ENCODE measurements around the gene UBASH3A.
A peak's percentile ranks its signal among the peaks of the same experiment; 100 is the strongest.

The UBASH3A gene

GRCh38 chr21:42396799-42397745 lies 6.6 kb upstream of the UBASH3A start:
- Histone ChIP-seq H3K27ac (ENCODE audit: insufficient read depth in 1 of 2, low read depth in 1 of 2, low read length in 2 of 2, poor library complexity in 1 of 2, severe bottlenecking in 2 of 2) (no peak overlapping the region), H3K9me3 (ENCODE audit: control extremely low read depth in 1 of 5, control insufficient read depth in 4 of 5, insufficient read depth in 2 of 5, low read depth in 1 of 5, low read length in 4 of 5) (peaks cover 0 to 7% (median 0%) of the 10 kb centered on the region in 5 experiments), H3K27me3 (replicated peaks in 2 of 5; ENCODE audit: control insufficient read depth in 4 of 5, insufficient read depth in 5 of 5, low read length in 4 of 5) (no peaks in the 10 kb centered on the region), H3K4me1 (ENCODE audit: control extremely low read depth in 1 of 4, control insufficient read depth in 4 of 4, insufficient read depth in 4 of 4, low read length in 3 of 4) (peaks cover 0 to 7% (median 3%) of the 10 kb centered on the region in 4 experiments), H3K4me3 (ENCODE audit: control insufficient read depth in 1 of 7, extremely low read depth in 1 of 7, insufficient read depth in 4 of 7, low read depth in 2 of 7, low read length in 6 of 7) (no peak overlapping the region), H3K36me3 (ENCODE audit: control insufficient read depth in 4 of 4, insufficient read depth in 4 of 4, low read length in 3 of 4) (no peaks in the 10 kb centered on the region)
- no peak for DNase-seq
- ChIA-PET CTCF (interaction anchor here (2.6 kb wide), 1 partner anchor 59 kb away, joined by 11 read pairs; no protein-coding TSS in a partner anchor), POLR2A (no interaction called here)
- 96% methylated on average over 17 of the region's 19 CpGs for WGBS (ENCODE audit: insufficient coverage)

GRCh38 chr21:42397746-42398394 lies 5.8 kb upstream of the UBASH3A start:
- Histone ChIP-seq H3K27ac (ENCODE audit: insufficient read depth in 1 of 2, low read depth in 1 of 2, low read length in 2 of 2, poor library complexity in 1 of 2, severe bottlenecking in 2 of 2) (no peak overlapping the region), H3K27me3 (replicated peaks in 2 of 5; ENCODE audit: control insufficient read depth in 4 of 5, insufficient read depth in 5 of 5, low read length in 4 of 5) (no peaks in the 10 kb centered on the region), H3K4me3 (ENCODE audit: control insufficient read depth in 1 of 7, extremely low read depth in 1 of 7, insufficient read depth in 4 of 7, low read depth in 2 of 7, low read length in 6 of 7) (no peak overlapping the region), H3K9me3 (ENCODE audit: control extremely low read depth in 1 of 5, control insufficient read depth in 4 of 5, insufficient read depth in 2 of 5, low read depth in 1 of 5, low read length in 4 of 5) (peaks cover 0 to 9% (median 0%) of the 10 kb centered on the region in 5 experiments), H3K4me1 (ENCODE audit: control extremely low read depth in 1 of 4, control insufficient read depth in 4 of 4, insufficient read depth in 4 of 4, low read length in 3 of 4) (peaks cover 0 to 5% (median 2%) of the 10 kb centered on the region in 4 experiments), H3K36me3 (ENCODE audit: control insufficient read depth in 4 of 4, insufficient read depth in 4 of 4, low read length in 3 of 4) (no peaks in the 10 kb centered on the region)
- CTCF ChIA-PET, result interaction anchor here (1.5 to 2.6 kb wide), 3 partner anchors 17 to 60 kb away, joined by 3 to 11 read pairs (median 5); no protein-coding TSS in a partner anchor
- DNase-seq, result no peak
- WGBS (ENCODE audit: insufficient coverage), result 87% methylated on average over 13 of the region's 14 CpGs
- POLR2A ChIA-PET, result no interaction called here

GRCh38 chr21:42398436-42399028 lies 5.2 kb upstream of the UBASH3A start:
- ChIA-PET CTCF (interaction anchor here (1.5 to 2.6 kb wide), 4 partner anchors 11 to 61 kb away, joined by 3 to 11 read pairs (median 5); no protein-coding TSS in a partner anchor), POLR2A (no interaction called here)
- peaks cover 0 to 9% (median 0%) of the 10 kb centered on the region in 5 experiments for H3K9me3 ChIP-seq (ENCODE audit: control extremely low read depth in 1 of 5, control insufficient read depth in 4 of 5, insufficient read depth in 2 of 5, low read depth in 1 of 5, low read length in 4 of 5)
- H3K36me3 ChIP-seq (ENCODE audit: control insufficient read depth in 4 of 4, insufficient read depth in 4 of 4, low read length in 3 of 4), result no peaks in the 10 kb centered on the region
- peaks cover 0 to 2% (median 1%) of the 10 kb centered on the region in 4 experiments for H3K4me1 ChIP-seq (ENCODE audit: control extremely low read depth in 1 of 4, control insufficient read depth in 4 of 4, insufficient read depth in 4 of 4, low read length in 3 of 4)
- H3K27ac ChIP-seq (ENCODE audit: insufficient read depth in 1 of 2, low read depth in 1 of 2, low read length in 2 of 2, poor library complexity in 1 of 2, severe bottlenecking in 2 of 2), result no peak overlapping the region
- H3K4me3 ChIP-seq (ENCODE audit: control insufficient read depth in 1 of 7, extremely low read depth in 1 of 7, insufficient read depth in 4 of 7, low read depth in 2 of 7, low read length in 6 of 7), result no peak overlapping the region
- 94% methylated on average over 11 of the region's 12 CpGs for WGBS (ENCODE audit: insufficient coverage)
- H3K27me3 ChIP-seq (replicated peaks in 2 of 5; ENCODE audit: control insufficient read depth in 4 of 5, insufficient read depth in 5 of 5, low read length in 4 of 5), result no peaks in the 10 kb centered on the region
- DNase-seq, result peak in 1 of 3 donors; percentile 36

GRCh38 chr21:42400525-42400924 lies 3.2 kb upstream of the UBASH3A start:
- H3K4me3 ChIP-seq (ENCODE audit: control insufficient read depth in 1 of 7, extremely low read depth in 1 of 7, insufficient read depth in 4 of 7, low read depth in 2 of 7, low read length in 6 of 7), result no peak overlapping the region
- no peak for DNase-seq
- H3K36me3 ChIP-seq (ENCODE audit: control insufficient read depth in 4 of 4, insufficient read depth in 4 of 4, low read length in 3 of 4), result no peaks in the 10 kb centered on the region
- POLR2A ChIA-PET, result no interaction called here
- H3K27ac ChIP-seq (ENCODE audit: insufficient read depth in 1 of 2, low read depth in 1 of 2, low read length in 2 of 2, poor library complexity in 1 of 2, severe bottlenecking in 2 of 2), result no peak overlapping the region
- peaks cover 0 to 9% (median 4%) of the 10 kb centered on the region in 4 experiments for H3K4me1 ChIP-seq (ENCODE audit: control extremely low read depth in 1 of 4, control insufficient read depth in 4 of 4, insufficient read depth in 4 of 4, low read length in 3 of 4)
- H3K27me3 ChIP-seq (replicated peaks in 2 of 5; ENCODE audit: control insufficient read depth in 4 of 5, insufficient read depth in 5 of 5, low read length in 4 of 5), result no peaks in the 10 kb centered on the region
- CTCF ChIA-PET, result interaction anchor here (0.9 to 1.0 kb wide), 2 partner anchors 23 to 63 kb away, joined by 3 read pairs; no protein-coding TSS in a partner anchor
- WGBS (ENCODE audit: insufficient coverage), result 100% methylated on average over 2 of the region's 4 CpGs
- peaks cover 0 to 9% (median 0%) of the 10 kb centered on the region in 5 experiments for H3K9me3 ChIP-seq (ENCODE audit: control extremely low read depth in 1 of 5, control insufficient read depth in 4 of 5, insufficient read depth in 2 of 5, low read depth in 1 of 5, low read length in 4 of 5)

GRCh38 chr21:42401154-42401553 lies 2.5 kb upstream of the UBASH3A start:
- CTCF ChIA-PET, result interaction anchor here (1.0 kb wide), 1 partner anchor 22 kb away, joined by 3 read pairs; no protein-coding TSS in a partner anchor
- Histone ChIP-seq H3K9me3 (ENCODE audit: control extremely low read depth in 1 of 5, control insufficient read depth in 4 of 5, insufficient read depth in 2 of 5, low read depth in 1 of 5, low read length in 4 of 5) (peaks cover 0 to 9% (median 0%) of the 10 kb centered on the region in 5 experiments), H3K36me3 (ENCODE audit: control insufficient read depth in 4 of 4, insufficient read depth in 4 of 4, low read length in 3 of 4) (no peaks in the 10 kb centered on the region), H3K4me1 (ENCODE audit: control extremely low read depth in 1 of 4, control insufficient read depth in 4 of 4, insufficient read depth in 4 of 4, low read length in 3 of 4) (peaks cover 0 to 9% (median 4%) of the 10 kb centered on the region in 4 experiments), H3K27ac (ENCODE audit: insufficient read depth in 1 of 2, low read depth in 1 of 2, low read length in 2 of 2, poor library complexity in 1 of 2, severe bottlenecking in 2 of 2) (no peak overlapping the region), H3K27me3 (replicated peaks in 2 of 5; ENCODE audit: control insufficient read depth in 4 of 5, insufficient read depth in 5 of 5, low read length in 4 of 5) (no peaks in the 10 kb centered on the region), H3K4me3 (ENCODE audit: control insufficient read depth in 1 of 7, extremely low read depth in 1 of 7, insufficient read depth in 4 of 7, low read depth in 2 of 7, low read length in 6 of 7) (no peak overlapping the region)
- no peak for DNase-seq
- POLR2A ChIA-PET, result no interaction called here
- WGBS (ENCODE audit: insufficient coverage), result 57% methylated on average over 1 of the region's 3 CpGs

- CTCF ChIA-PET, result interaction anchor here (1.2 to 1.6 kb wide), 2 partner anchors 63 to 65 kb away, joined by 3 to 4 read pairs; no protein-coding TSS in a partner anchor
- POLR2A ChIA-PET, result no interaction called here
- no CpG with 5 or more reads among the region's 2 CpGs for WGBS (ENCODE audit: insufficient coverage)
- DNase-seq, result no peak
- H3K36me3 ChIP-seq (ENCODE audit: control insufficient read depth in 4 of 4, insufficient read depth in 4 of 4, low read length in 3 of 4), result no peaks in the 10 kb centered on the region
- no peak overlapping the region for H3K4me3 ChIP-seq (ENCODE audit: control insufficient read depth in 1 of 7, extremely low read depth in 1 of 7, insufficient read depth in 4 of 7, low read depth in 2 of 7, low read length in 6 of 7)
- no peaks in the 10 kb centered on the region for H3K27me3 ChIP-seq (replicated peaks in 2 of 5; ENCODE audit: control insufficient read depth in 4 of 5, insufficient read depth in 5 of 5, low read length in 4 of 5)
- H3K4me1 ChIP-seq (ENCODE audit: control extremely low read depth in 1 of 4, control insufficient read depth in 4 of 4, insufficient read depth in 4 of 4, low read length in 3 of 4), result peaks cover 0 to 9% (median 4%) of the 10 kb centered on the region in 4 experiments
- peaks cover 0 to 9% (median 0%) of the 10 kb centered on the region in 5 experiments for H3K9me3 ChIP-seq (ENCODE audit: control extremely low read depth in 1 of 5, control insufficient read depth in 4 of 5, insufficient read depth in 2 of 5, low read depth in 1 of 5, low read length in 4 of 5)
- no peak overlapping the region for H3K27ac ChIP-seq (ENCODE audit: insufficient read depth in 1 of 2, low read depth in 1 of 2, low read length in 2 of 2, poor library complexity in 1 of 2, severe bottlenecking in 2 of 2)
Observed at GRCh38 chr21:42401820-42402251, 1.9 kb upstream of the UBASH3A start.

All from common myeloid progenitor, CD34-positive (primary cell).